HG02571 (cell line): ENCODE measurements around the gene BMERB1.
"Not testable (repeated sequence)": the region's sequence is repeated elsewhere in the genome, so short reads cannot be mapped to it uniquely, and the experiment has no call there.

Experiments used
- ATAC-seq: cut with Tn5 transposase; IDR thresholded peaks from one replicate; pipeline ENCODE4 v1.9.1; 2021; ENCODE audit warnings: mild to moderate bottlenecking, moderate library complexity; ENCODE audit not compliant: unreplicated experiment

The BMERB1 gene

GRCh38 chr16:15422222-15422621, 12.2 kb upstream of the BMERB1 start:
- no peak for ATAC-seq

- no peak for ATAC-seq
These were observed 8.5 kb upstream of the BMERB1 start for GRCh38 chr16:15425861-15426260.

GRCh38 chr16:15426796-15427195, 7.6 kb upstream of the BMERB1 start:
- no peak for ATAC-seq

- no peak for ATAC-seq
These were observed 6.6 kb upstream of the BMERB1 start for GRCh38 chr16:15427648-15428239.

- not testable (repeated sequence) for ATAC-seq
These were observed 3.5 kb upstream of the BMERB1 start for GRCh38 chr16:15430884-15431283.

GRCh38 chr16:15434079-15434424, 336 bp upstream of the BMERB1 start:
- no peak for ATAC-seq

GRCh38 chr16:15435216-15435864, 952 bp downstream of the BMERB1 start:
- no peak for ATAC-seq

GRCh38 chr16:15439102-15439501, 4.7 kb downstream of the BMERB1 start:
- no peak for ATAC-seq

GRCh38 chr16:15439521-15439920, 5.1 kb downstream of the BMERB1 start:
- no peak for ATAC-seq

GRCh38 chr16:15440852-15441251, 6.5 kb downstream of the BMERB1 start:
- ATAC-seq = no peak

- ATAC-seq = not testable (repeated sequence)
These were observed 7.8 kb downstream of the BMERB1 start for GRCh38 chr16:15442140-15442539.

- ATAC-seq = no peak
These were observed 9.4 kb downstream of the BMERB1 start for GRCh38 chr16:15443753-15444152.

- ATAC-seq = no peak
These were observed 9.9 kb downstream of the BMERB1 start for GRCh38 chr16:15444264-15444663.

GRCh38 chr16:15445450-15445849, 11.1 kb downstream of the BMERB1 start:
- ATAC-seq = no peak

- ATAC-seq = no peak
These were observed 12.5 kb downstream of the BMERB1 start for GRCh38 chr16:15446901-15447300.

- ATAC-seq = no peak
These were observed 16.2 kb downstream of the BMERB1 start for GRCh38 chr16:15450624-15451023.

- ATAC-seq = no peak
These were observed 16.8 kb downstream of the BMERB1 start for GRCh38 chr16:15451098-15451731.

- no peak for ATAC-seq
These were observed 18.0 kb downstream of the BMERB1 start for GRCh38 chr16:15452246-15452855.

- ATAC-seq = not testable (repeated sequence)
These were observed 18.9 kb downstream of the BMERB1 start for GRCh38 chr16:15453296-15453695.

GRCh38 chr16:15454933-15455332, 20.5 kb downstream of the BMERB1 start:
- not testable (repeated sequence) for ATAC-seq

GRCh38 chr16:15457400-15457799, 23.0 kb downstream of the BMERB1 start:
- no peak for ATAC-seq

GRCh38 chr16:15457958-15458357, 23.6 kb downstream of the BMERB1 start:
- no peak for ATAC-seq
